Testis (tissue), 2 donors: Measurements from ENCODE around the gene ATP13A2.

Experiments
- CTCF ChIP-seq, 3 experiments: fragments of 450-650 bp in 2 of 3; fragments of 200-600 bp in 1 of 3; sonication (generic) in 1 of 3; IDR thresholded peaks; one replicate each; pipeline ENCODE4 v1.5.1; 2016 to 2019; ENCODE audit warnings: antibody characterized with exemption in 3 of 3, mild to moderate bottlenecking in 2 of 3, moderate library complexity in 1 of 3
- POLR2A ChIP-seq: fragments of 450-650 bp; IDR thresholded peaks from one replicate; pipeline ENCODE4 v1.6.1; 2017; ENCODE audit warnings: antibody characterized with exemption, mild to moderate bottlenecking, moderate library complexity

GRCh38 chr1:17043676-17044075 lies 31.9 kb upstream of the ATP13A2 start:
- TF ChIP-seq CTCF (IDR thresholded peaks at IDR 0.05) (no peak), POLR2A (no peak)
